GM12874 (cell line): ENCODE measurements around the gene FRZB.

Experiments used
- TF ChIP-seq, protein P1 (sequence below): IDR thresholded peaks from 2 replicates; pipeline ENCODE4 v1.5.1; 2011; ENCODE audit warnings: low read depth, mild to moderate bottlenecking, control low read depth, low read length, moderate library complexity; ENCODE audit not compliant: insufficient read depth

Gene FRZB

DNA sequence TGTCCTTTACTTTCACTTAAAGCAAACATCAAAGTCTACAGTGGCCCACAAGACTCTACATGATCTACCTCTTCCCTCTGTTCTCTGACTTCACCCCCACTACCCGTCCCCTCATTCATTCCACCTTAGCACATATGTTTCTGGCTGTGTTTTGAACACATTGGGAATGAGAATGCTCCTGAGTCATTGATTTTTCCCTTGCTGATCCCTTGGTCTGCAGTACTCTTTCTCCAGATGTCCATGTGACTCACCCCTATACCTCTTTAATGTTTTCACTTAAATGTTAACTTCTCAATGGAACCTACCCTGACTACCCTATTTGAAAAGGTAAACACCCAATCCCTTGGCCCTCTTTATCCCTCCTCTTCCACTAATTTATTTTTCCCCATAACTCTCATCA lies 30.7 kb upstream of the FRZB start:
- TF ChIP-seq, protein P1, sequence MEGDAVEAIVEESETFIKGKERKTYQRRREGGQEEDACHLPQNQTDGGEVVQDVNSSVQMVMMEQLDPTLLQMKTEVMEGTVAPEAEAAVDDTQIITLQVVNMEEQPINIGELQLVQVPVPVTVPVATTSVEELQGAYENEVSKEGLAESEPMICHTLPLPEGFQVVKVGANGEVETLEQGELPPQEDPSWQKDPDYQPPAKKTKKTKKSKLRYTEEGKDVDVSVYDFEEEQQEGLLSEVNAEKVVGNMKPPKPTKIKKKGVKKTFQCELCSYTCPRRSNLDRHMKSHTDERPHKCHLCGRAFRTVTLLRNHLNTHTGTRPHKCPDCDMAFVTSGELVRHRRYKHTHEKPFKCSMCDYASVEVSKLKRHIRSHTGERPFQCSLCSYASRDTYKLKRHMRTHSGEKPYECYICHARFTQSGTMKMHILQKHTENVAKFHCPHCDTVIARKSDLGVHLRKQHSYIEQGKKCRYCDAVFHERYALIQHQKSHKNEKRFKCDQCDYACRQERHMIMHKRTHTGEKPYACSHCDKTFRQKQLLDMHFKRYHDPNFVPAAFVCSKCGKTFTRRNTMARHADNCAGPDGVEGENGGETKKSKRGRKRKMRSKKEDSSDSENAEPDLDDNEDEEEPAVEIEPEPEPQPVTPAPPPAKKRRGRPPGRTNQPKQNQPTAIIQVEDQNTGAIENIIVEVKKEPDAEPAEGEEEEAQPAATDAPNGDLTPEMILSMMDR = no peak

DNA sequence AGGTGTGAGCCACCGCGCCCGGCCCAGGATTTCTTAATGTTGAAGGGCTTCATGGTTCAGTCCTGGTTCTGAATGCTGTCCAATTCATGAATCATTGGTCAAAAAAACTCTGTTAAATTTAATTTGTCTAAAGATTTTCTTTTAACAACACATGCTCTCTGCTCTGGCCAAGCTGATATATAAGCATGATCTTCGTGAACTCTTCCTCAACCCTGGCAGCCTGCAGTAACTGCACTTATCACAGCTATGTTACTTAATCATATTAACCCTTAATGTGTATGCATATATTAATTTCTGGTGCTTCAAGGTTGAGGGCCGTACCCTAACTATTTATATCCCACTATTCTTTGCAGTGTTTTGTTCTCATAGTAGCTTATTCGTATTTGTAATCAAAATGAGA lies 29.4 kb upstream of the FRZB start:
- TF ChIP-seq, protein P1 = no peak

DNA sequence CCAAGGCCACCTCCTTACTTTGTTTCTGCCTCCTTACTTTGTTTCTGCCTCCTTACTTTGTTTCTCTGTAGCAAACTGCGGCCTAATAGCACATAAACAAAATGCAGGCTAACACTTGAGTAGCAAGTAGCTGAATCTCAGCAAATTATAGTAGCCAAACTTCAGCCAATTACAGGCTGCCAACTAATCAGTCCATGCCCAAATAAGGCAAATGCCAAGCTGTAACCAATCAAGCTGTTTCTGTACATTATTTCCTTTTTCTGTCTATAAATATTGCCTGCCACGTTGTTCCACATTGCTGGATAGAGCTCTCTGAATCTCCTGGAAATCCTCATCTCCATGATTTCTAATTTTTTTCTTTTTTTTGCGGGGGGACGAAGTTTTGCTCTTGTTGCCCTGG lies 28.7 kb upstream of the FRZB start:
- TF ChIP-seq, protein P1 = no peak

DNA sequence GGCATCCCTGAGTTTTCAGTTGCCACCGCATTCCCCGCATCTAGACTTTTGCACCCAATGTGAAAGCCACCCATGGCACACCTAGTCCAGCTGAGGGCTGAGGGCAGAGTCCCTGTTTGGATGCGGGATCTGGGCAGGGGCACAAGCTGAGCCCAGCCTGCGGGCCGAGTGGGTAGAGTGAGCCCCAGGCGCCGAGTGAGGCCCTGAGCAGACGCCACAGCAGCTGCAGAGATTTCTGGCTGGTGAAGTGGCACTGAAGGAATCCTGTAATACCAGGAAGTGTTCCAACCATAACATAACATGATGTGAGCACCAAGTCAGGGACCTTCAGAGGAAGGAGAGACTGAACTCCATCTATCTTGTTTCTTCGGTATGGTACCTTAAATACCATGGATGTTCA lies 27.7 kb upstream of the FRZB start:
- TF ChIP-seq, protein P1 = no peak

DNA sequence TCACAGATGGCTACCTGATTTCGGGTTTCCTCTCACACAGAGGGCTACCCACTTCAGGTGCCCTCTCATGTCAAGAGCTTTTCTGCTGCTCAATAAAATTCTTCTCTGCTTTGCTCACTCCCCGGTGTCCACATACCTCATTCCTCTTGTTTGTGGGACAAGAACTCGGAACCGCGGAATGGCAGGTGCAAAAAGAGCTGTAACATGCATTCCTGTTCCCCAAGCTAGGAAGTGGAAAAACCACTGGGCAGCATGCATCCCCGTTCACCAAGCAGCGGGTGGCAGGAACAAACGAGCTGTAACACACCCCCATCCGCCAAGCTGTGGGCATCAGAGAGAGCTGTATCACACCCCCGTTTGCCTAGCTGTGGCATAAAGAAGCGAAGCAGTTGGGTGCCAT lies 27.2 kb upstream of the FRZB start:
- TF ChIP-seq, protein P1 = no peak

DNA sequence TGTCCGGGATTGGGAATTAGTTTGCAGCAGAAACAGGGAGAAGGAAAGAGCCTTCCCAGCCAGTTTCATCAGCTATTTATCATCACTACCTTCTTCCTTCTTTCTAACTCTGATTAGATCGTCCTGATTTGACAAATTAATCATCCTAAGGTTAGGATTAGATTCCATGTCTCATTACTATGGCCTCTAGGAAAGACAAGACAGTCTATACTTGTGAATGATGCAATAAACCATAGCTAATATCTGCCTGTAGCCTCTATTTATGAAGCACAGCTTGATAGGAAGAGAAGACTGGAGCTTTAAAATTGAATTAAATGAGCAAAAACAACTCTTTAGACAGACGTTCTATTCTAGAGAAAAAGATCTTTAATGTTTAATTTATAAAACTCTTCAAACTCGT lies 25.2 kb upstream of the FRZB start:
- TF ChIP-seq, protein P1 = no peak

DNA sequence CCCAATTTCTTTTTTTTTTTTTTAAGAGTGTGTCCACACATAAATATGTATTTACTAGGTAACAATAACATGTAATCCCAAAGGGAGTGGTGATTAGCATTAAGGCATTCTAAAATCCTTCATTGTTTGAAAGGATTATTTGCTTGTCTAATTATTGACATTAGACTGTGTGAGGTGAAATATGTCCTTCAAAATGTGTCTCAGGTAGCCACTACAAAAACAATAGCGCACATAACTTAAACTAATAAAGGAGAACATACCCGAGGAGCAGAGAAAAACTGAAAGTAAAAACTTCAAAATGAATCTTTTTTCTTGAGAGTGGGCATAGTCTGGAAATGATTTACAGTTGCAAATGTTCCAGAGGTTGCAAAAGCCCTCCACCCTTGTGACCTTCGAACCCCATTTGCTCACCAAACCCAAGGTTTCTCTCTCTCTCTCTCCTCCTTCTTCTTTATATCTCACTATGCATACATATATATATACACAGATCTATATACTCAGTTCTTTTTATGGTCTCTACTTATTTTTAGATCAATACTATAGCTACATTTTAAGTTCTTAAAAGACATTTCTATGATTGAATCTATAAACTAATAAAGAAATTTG lies 24.4 kb upstream of the FRZB start:
- TF ChIP-seq, protein P1 = no peak
